NCI-H2196 treated with DMSO at 0.1 percent for 48 hours (cell line): ENCODE measurements around the gene FAM13A.

Source experiments
- DNase-seq: peaks from one replicate; lab custom pipeline; 2025; ENCODE audit not compliant: unreplicated experiment; lab: John Stamatoyannopoulos, UW

Gene FAM13A

GRCh38 chr4:88753658-88754571, 303.1 kb downstream of the FAM13A start:
- DNase-seq, result no peak

- no peak for DNase-seq
Observed at GRCh38 chr4:88752754-88753153, 304.2 kb downstream of the FAM13A start.

DNA sequence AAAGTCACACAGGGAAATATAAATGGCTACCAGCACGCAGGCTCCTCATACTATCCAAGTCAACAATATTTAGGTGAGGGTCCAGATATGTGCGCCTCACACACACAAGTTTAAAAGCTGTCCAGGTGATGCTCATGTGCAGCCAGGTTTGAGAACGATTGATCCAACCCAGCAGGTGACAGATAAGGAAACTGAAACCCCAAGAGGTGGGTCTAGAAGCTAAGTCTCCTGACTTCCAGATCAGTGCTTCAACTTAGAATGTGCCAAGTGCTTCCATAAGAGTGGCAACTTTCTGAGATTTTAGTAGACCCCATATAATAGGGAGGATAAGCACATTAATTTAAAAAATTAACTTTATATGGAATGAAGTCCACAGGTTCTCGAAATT, 304.9 kb downstream of the FAM13A start:
- DNase-seq, result no peak

DNA sequence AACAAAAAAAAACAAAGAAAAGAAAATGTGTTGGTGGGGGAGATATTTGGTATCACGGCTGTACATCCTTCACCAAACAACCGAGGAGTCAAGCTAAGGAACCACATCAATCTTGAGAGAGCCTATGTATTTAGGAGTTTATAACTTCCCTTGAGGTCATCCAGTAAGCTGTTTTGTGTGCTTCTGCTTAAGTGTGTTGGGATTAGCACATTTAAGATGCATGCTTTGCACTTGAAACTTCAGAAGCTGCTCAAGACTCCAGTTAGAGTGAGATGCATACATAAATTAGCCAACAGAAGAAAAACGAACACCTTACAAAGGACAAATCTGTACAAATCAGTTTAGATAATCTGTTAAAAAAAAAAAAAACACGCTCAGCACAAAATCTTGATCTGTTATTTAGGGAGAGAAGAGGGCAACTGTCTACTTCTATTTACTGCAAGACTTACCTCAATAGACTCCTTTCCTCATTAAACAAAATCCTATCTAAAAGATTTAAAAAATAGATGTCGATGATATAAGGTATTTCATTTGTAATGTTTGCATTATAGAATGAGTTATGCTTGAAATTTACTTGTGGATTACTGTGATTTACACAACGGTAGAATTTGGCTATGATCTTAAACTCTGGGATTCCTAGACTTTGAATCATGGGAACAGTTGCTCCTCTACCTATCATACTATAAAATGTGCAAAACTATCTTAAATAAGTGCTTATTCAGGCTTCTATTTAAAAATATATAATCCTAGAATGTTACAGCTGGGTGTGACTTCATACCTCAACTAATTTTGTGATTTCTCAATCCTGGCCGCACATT, 305.5 kb downstream of the FAM13A start:
- DNase-seq, result no peak

- DNase-seq, result no peak
Observed at GRCh38 chr4:88750369-88750768, 306.6 kb downstream of the FAM13A start.

GRCh38 chr4:88747351-88747750, 309.6 kb downstream of the FAM13A start:
- DNase-seq, result no peak

DNA sequence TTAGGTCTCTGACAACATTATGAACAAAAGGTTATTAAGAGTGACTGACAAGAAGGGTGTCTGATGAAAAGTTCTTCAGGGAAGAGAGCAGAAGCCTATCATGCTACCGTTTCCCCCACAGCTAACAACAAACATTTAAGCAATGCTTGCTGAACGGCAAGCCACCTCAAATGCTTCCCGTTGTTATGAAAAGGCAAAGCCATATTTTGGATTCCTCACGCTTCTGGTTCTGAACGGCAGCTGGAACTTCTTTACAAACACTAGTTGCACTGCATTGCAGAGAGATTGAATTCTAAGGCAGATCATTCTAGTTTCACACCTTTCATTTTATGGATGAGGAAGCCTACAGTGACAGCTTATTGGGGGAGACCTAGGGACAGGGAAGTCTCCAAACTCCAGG, 310.8 kb downstream of the FAM13A start:
- DNase-seq, result no peak

DNA sequence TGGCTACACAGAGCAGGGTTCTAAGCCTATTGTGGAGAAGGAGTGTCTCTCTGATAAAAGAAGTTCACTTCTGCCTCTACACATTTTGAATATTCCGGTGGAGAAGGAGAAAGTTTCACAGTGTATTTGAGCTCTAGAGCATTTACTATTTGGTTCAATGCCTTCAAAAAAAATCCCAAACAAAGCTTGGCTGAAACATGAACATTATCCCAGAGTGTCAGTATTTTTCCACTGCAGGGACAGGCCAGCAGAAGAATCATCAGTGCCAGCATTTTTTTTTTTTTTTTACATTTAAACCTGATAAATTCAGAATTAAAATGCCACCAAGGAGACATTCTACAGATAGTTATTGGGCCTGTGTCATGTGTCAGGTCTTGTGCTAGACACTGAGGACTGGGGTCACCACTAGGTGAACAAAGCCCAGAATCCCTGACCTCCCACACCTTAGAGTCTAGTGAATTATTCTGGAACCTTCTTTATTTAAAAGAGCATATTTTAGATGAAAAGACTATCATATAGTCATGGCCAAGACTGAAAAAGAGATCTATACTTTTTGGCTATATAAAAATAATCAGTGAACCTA, 311.3 kb downstream of the FAM13A start:
- no peak for DNase-seq

GRCh38 chr4:88745175-88745574, 311.8 kb downstream of the FAM13A start:
- DNase-seq, result no peak

- DNase-seq, result no peak
Observed at GRCh38 chr4:88744609-88745008, 312.4 kb downstream of the FAM13A start.

- no peak for DNase-seq
Observed at GRCh38 chr4:88743696-88744095, 313.3 kb downstream of the FAM13A start.

- no peak for DNase-seq
Observed at GRCh38 chr4:88742561-88742960, 314.4 kb downstream of the FAM13A start.

- no peak for DNase-seq
Observed at GRCh38 chr4:88738180-88738579, 318.8 kb downstream of the FAM13A start.

DNA sequence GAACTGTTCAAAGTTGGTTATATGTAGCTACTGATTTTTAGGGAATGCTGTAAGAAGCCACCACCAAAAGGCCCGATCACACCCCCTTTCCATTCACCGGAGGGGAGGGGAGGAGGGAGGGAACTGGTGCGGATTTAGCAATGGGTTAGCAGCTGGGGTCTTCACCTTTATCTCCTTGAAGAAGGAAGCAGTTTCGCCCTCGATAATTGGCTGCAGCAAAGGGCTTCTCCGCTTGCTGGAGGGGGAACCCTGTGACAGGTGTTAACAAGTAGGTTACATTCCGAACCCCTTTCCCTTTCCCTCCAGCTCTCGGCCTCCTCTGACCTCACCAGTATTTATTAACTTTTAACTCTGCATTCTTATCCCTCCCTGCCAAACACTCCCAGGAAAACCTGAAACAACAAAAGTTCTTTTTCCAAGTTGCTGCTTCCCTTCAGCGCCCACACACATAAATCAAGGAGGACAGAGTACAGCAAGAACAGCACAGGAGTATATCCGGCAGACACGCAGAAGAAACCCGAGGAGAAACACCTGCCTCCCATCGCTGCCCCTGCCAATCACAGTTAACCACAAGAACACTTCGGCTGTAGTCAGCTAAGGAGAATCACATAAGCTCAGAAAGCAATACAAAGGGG, 319.6 kb downstream of the FAM13A start:
- DNase-seq, result no peak

DNA sequence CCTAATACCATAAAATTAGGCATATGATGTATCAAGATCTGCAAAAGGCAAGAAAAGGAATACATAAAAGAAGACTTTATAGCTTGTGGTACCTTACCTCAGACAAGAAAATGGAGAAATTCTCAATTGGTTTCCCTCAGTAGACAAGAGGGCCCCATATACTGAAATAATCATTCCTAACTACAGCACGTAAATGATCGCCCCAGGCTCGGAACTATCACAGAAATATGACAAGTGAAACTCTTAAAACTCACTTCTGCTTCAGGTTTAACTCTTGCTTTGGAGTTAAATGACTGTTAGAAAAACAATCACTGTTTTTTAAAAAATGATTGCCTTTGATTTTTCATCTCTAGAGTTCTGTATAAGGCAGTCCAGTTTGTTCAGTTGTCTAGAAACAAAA, 320.7 kb downstream of the FAM13A start:
- DNase-seq, result no peak

DNA sequence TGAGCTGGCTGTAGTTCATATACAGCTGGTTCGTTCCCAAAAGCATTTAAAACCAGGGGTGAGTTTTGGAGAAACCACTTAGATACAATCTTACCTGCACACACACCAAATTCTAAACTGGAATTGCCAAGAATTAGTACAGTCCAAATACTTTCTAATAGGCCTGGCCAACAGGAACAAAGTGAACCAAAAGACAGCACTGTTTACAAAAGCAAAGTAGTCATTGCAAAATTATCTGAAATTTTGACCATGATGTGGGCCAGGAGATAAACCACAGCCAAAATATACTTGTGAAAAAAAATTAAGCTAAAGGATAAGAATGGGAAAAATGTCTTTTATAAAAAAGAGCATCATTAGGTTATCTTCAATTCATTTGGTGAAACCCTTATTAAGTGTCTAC, 321.4 kb downstream of the FAM13A start:
- DNase-seq, result no peak

DNA sequence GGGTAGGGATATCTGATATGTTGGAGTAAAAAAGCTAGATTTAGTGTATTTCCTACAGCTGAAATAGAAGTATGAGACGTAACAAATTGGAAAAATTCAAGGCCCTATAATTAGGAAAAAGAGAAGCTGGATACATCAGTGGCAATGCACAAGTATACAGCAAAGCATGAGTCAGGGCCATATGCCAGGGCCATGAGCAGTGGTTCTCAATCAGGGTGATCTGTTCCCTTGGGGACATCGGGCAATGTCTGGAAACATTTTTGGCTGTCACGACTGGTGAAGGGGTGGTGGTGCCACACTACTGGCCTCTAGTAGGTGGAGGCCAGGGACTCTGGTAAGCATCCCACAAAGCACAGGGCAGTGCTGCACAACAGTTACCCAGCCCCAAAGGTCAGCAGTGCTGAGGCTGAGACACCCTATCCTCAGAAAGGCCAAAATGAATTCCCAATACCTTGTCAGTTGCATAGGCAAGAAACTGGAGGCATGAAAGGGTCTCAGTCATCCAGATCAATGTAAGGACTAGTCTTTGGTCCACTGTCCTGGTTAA, 322.5 kb downstream of the FAM13A start:
- no peak for DNase-seq

DNA sequence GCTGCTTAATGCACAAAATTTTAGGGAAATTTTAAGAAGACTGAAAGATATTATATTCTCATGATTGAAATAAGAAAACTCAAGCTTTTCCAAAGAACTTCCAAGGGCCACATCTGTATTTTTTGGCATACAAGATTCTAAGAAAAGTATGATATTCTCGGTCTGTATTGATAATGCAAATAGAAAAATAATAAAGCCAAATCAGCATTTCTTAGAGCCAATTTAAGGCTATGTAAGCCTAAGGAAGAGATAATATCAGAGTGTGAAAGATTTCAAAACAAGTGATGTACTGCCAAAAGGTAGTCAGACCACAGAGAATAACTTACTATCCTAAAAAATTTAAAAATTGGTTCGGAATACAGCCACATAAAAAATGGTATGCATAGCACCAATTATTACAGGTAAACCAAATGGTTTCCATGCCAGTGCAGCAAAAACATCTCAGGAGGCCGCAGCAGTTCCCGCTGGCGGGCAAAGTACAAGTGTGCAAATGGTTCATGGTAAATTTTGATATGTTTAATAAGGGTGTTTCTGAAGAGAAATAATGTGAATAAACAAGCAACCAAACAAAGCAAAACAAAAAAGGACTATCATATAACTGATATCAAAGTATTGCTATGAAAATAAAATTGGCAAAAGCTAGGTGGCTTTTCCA, 324.1 kb downstream of the FAM13A start:
- no peak for DNase-seq

DNA sequence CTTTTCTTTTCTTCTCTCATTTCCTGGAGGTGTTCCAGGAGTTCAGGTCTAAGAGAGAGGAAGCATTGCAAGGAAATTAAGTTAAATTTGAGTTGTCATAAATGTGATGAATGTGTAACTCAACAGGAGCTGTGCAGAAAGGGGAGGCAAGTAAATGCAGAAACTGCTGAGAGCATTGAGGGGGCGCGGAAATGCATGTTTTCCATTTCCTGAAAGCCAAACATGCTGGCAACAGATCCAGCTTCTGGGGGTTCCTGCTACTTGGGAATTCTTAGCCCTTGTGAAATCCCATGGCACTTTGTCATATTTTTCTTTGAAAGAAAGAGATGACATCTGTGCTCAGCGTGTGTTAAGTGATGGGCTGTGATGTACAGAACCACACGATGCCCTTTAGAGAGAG, 325.6 kb downstream of the FAM13A start:
- DNase-seq, result no peak

GRCh38 chr4:88730811-88731210, 326.2 kb downstream of the FAM13A start:
- no peak for DNase-seq
